Measurements from ENCODE around the gene PTPRN2.

PTPRN2 gene

GRCh38 chr7:157684909-157685429 is 902.7 kb downstream of the PTPRN2 start:
- peak overlapping the region; percentile 28 for H3K4me3 ChIP-seq (ENCODE audit: low read depth, low read length)
- TF ChIP-seq, protein P1, sequence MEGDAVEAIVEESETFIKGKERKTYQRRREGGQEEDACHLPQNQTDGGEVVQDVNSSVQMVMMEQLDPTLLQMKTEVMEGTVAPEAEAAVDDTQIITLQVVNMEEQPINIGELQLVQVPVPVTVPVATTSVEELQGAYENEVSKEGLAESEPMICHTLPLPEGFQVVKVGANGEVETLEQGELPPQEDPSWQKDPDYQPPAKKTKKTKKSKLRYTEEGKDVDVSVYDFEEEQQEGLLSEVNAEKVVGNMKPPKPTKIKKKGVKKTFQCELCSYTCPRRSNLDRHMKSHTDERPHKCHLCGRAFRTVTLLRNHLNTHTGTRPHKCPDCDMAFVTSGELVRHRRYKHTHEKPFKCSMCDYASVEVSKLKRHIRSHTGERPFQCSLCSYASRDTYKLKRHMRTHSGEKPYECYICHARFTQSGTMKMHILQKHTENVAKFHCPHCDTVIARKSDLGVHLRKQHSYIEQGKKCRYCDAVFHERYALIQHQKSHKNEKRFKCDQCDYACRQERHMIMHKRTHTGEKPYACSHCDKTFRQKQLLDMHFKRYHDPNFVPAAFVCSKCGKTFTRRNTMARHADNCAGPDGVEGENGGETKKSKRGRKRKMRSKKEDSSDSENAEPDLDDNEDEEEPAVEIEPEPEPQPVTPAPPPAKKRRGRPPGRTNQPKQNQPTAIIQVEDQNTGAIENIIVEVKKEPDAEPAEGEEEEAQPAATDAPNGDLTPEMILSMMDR (conservative IDR thresholded peaks at IDR 0.05; ENCODE audit: low read depth, low read length): no peak

DNA sequence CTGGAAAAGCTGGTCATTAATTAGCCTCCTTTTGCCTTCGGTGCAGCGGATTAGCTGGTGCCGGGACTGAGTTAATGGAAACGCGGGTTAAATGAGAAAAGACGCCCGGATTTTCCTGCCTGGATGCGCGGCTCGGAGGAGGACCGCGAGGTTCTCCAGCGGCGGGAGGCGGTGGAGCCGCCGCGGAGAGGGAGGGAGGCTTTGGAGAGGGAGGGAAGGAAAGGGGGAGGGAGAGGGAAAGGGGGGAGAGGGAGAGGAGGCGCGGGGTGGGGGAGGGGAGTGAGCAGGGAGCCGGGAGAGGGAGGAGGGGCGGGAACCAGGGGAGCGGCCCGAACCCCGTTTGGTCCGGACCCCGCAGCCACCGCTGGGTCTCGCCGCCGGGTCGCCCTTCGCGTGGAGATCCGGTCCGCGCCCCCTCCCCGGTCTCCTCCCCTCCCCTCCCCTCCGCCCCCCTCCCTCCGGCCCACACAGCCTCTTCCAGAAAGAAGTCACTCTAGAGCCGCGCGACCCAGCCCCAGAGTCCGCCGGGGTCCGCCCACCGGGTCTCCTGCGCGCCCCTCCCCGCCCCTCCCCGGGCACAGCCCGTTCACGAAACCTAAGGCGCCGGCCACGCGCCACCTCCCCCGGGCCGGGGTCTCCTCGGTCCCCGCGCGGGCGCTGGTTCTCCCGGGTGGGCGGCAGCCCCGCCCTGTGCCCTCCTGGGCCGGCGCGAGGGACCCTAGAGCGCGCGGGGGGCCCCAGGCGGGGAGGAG is 903.3 kb downstream of the PTPRN2 start:
- DNase-seq (ENCODE audit: low read depth): peak; percentile 11
- TF ChIP-seq, protein P1 (conservative IDR thresholded peaks at IDR 0.05; ENCODE audit: low read depth, low read length): no peak
- peak overlapping the region; percentile 39 for H3K4me3 ChIP-seq (ENCODE audit: low read depth, low read length)

More at GRCh38 chr7:157684909-157685429, 902.7 kb downstream of the PTPRN2 start:
- DNase-seq (ENCODE audit: low read depth): no peak

GRCh38 chr7:157683747-157684156 is 903.9 kb downstream of the PTPRN2 start:
- TF ChIP-seq, protein P1 (conservative IDR thresholded peaks at IDR 0.05; ENCODE audit: low read depth, low read length): no peak
- peak overlapping the region; percentile 39 for H3K4me3 ChIP-seq (ENCODE audit: low read depth, low read length)
- DNase-seq (ENCODE audit: low read depth): no peak

- no peak overlapping the region for H3K4me3 ChIP-seq (ENCODE audit: low read depth, low read length)
- DNase-seq (ENCODE audit: low read depth): no peak
- TF ChIP-seq, protein P1 (conservative IDR thresholded peaks at IDR 0.05; ENCODE audit: low read depth, low read length): no peak
These were observed 904.5 kb downstream of the PTPRN2 start for GRCh38 chr7:157682946-157683746.

GRCh38 chr7:157682064-157682945 is 905.3 kb downstream of the PTPRN2 start:
- TF ChIP-seq, protein P1 (conservative IDR thresholded peaks at IDR 0.05; ENCODE audit: low read depth, low read length): no peak
- DNase-seq (ENCODE audit: low read depth): no peak
- H3K4me3 ChIP-seq (ENCODE audit: low read depth, low read length): no peak overlapping the region

- peak; percentile 14 for DNase-seq (ENCODE audit: low read depth)
- no peak overlapping the region for H3K4me3 ChIP-seq (ENCODE audit: low read depth, low read length)
- TF ChIP-seq, protein P1 (conservative IDR thresholded peaks at IDR 0.05; ENCODE audit: low read depth, low read length): no peak
These were observed 908.0 kb downstream of the PTPRN2 start for GRCh38 chr7:157679607-157680006.

All from choroid plexus epithelial cell (primary cell).